ENCODE results near the gene ATG16L1.

- TF ChIP-seq EZH2 (IDR thresholded peaks at IDR 0.05; ENCODE audit: insufficient read depth, poor library complexity, severe bottlenecking) (no peak), EZH2phosphoT487 (IDR thresholded peaks at IDR 0.05; ENCODE audit: insufficient read depth, low read depth) (no peak)
Observed at GRCh38 chr2:233219848-233220247, 31.6 kb upstream of the ATG16L1 start.
